ENCODE data around the gene CCDC126.

- no peak for TF ChIP-seq CTCF (conservative IDR thresholded peaks at IDR 0.05)
- TF ChIP-seq ZFX (IDR thresholded peaks at IDR 0.05): no peak
These were observed 9.9 kb downstream of the CCDC126 start for GRCh38 chr7:23607130-23607529.
